HG02943 (cell line): Measurements from ENCODE around the gene CLVS2.

Source experiments
- ATAC-seq: cut with Tn5 transposase; IDR thresholded peaks from one replicate; pipeline ENCODE4 v1.9.1; 2021; ENCODE audit warnings: mild to moderate bottlenecking, low read depth, moderate library complexity; ENCODE audit not compliant: unreplicated experiment

CLVS2 gene, protein sequence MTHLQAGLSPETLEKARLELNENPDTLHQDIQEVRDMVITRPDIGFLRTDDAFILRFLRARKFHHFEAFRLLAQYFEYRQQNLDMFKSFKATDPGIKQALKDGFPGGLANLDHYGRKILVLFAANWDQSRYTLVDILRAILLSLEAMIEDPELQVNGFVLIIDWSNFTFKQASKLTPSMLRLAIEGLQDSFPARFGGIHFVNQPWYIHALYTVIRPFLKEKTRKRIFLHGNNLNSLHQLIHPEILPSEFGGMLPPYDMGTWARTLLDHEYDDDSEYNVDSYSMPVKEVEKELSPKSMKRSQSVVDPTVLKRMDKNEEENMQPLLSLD

DNA sequence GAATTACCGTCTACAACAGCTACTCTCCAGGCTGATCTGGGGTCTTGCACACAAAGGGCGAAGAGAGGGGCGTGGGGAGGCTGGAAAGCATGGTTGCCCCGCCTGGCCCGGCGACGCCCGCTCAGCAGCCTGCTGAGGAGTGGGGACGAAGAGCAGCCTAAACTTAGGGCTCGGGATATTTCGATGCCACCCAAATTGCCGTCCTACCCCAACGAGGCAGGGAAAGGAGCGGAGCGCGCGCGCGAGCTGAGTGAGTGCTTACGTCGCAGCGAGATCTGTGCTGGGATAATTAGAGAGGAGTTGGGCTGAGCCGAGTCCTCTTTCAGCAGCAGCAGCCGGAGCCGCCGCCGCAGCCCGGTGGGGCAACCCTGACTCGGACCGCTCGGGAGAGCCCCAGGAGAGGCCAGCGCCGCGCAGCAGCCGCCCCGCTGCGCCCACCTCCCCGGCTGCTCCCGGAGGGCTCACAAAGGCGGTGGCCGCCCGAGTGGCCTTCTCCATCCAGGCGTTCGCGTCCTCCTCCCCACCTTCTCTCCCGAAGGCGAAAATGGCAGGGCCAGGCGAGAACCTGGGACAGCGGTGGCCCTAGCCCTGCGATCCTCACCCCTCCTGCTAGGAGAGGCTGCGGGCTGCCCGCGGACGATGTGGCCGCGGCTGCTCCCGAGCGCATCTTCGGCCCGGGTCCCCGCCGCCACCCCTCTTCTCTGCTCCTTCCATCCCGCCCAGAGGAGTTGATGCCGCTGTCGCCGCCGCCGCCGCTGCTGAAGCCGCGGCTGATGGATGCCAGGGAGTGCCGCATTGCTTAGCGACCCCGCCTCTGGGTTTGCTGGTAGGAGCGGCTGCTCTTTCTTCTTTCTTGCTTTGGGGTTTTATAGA is at the start of gene CLVS2:
Gene CLVS2 (plus strand): TSS at position 315 of the 873 bp plus-strand sequence. CDS start 1,543 bp downstream, outside the sequence.
- no peak for ATAC-seq

DNA sequence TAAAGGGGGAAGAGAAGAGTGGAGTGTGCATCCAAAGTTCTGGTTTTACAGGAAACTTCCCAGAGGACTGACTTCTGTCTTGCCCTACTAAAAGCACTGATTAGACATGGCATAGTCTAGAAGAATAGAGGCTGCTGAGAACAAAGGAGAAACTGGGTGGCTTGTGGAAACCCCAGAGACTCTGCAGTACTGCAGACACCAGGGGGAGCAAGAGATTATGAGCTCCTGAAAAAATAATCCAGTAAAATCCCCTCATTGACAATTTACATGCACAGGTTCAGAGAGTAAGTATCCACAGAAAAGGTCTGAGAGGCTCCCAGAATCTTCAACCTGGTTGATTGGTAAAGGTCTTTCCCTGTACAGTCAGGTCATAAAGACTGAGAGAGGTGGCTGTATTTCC is 48.7 kb upstream of the CLVS2 start:
- ATAC-seq = no peak

DNA sequence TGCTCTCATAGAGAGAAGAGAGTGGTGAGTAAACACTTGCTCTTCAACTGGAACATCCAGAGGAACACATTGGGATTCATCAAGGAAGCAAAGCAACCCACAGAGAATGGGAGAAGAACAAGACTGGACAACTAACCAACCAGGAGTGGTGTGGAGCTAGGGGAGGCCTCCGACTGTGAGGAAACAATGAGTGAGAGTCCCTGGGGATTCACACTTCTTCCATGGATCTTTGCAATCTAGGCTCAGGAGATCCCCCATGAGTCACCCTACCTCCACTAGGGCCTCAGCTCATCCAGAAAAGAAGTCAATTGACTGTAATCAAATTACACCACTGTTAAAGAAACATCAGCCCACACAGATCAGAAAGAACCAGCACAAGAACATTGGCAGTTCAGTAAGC is 42.3 kb upstream of the CLVS2 start:
- ATAC-seq = no peak

DNA sequence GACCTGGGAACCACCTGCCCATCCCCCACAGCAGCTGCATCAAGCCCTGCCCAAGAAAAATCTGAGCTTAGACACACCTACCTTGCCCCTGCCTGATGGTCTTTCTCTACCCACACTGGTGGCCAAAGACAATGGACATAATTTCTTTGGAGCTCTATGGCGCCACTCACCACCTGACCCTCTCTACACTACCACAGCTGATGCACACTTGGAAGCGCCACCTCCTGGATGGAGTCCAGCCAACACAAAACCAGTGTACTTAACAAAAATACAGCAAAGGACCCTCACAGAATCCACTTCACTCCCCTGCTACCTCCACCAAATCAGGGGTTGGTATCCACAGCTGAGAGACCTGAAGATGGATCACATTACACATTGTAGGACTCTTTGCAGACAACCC is 39.7 kb upstream of the CLVS2 start:
- no peak for ATAC-seq

DNA sequence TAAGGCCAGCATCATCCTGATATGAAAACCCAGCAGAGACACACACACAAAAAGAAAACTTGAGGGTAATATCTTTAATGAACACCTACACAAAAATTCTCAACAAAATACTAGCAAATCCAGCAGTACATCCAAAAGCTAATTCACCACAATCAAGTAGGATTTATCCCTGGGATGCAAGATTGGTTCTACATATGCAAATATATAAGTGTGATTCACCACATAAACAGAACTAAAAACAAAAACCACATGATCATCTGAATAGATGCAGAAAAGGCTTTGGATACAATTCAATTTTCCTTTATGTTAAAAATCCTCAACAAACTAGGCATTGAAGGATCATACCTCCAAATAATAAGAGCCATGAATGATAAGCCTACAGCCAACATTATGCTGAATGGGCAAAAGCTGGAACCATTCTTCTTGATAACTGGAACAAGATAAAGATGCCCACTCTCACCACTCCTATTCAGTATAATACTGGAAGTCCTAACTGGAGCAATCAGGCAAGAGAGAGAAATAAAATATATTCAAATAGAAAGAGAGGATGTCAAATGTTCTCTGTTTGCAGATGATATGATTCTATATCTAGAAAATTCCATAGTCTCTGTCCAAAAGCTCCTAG is 33.9 kb upstream of the CLVS2 start:
- no peak for ATAC-seq

DNA sequence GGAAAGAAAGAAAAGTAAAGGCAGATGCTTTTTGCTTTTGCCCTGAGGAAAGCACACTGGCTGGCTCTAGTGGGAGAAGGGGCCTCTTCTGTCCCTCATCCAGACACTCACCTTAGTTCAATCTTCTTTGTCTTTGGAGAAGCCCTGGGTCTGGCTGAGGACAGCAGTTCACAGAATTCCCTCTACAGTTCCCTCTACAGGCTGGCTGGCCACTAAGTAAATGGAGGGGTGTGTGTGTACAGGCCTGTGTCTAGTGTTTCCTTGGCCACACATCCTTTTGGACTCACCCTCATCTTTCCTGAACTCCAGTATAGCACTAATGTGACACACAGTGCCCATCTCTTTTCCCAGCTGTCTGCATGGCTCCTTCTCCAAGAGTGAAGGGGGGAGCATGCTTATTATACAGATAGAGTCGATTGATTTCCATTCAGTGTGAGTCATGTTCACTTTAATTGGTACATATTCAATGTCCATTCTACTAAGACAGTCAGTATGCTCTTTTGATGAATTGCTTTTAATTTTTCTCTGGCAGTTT is 26.0 kb upstream of the CLVS2 start:
- ATAC-seq = no peak

DNA sequence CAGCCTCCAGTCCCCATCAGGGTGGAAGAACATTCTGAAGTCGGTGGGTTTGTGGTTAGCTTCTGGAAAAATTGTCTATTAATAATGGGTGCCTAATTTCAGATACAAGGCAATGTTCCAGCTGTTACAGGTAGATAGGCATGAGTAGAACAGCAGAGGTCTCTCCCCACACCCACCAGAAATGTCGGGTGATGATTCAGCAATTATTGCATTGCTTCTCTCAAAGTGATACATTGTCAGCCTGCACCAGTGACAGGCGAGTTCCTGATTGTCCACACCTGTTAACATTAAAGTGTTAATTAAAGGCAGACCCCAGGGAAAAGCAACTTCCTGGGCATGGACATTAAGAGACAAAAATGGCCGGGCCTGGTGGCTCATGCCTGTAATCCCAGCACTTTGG is 18.9 kb upstream of the CLVS2 start:
- no peak for ATAC-seq

DNA sequence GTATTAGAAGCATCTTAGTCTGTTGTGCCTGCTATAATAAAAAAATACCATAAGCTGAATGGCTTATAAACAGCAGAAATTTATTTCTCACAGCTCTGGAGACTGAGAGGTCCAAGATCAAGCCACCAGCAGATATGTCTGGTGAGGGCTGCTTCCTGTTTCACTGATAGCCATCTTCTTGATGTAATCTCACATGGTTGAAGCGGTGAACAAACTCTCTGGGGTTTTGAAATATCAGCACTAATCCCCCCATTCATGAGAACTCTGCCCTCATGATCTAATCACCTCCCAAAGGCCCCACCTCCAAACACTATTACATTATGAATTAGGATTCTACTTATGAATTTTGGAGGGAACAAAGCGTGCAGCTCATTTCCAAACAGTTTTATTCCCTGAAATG is 11.6 kb upstream of the CLVS2 start:
- no peak for ATAC-seq

DNA sequence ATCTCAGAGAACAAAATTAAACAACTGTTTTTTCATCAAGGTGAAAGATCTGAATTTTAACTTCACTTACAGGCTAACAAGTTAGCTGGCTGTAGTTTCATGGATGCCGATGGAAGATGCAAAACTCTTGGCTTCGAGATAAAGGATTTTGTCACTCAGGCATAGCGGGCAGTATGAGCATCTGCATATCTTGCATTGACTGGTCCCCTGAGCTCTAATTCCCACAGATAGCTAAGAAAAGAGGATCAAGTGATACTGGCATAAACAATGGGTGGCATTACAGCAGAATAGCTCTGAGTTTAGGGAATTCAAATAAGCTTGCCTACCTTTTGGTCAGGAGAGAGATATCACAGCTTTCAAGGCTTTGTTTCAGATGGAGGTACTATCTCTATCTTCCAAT is 1.8 kb upstream of the CLVS2 start:
- ATAC-seq = no peak

DNA sequence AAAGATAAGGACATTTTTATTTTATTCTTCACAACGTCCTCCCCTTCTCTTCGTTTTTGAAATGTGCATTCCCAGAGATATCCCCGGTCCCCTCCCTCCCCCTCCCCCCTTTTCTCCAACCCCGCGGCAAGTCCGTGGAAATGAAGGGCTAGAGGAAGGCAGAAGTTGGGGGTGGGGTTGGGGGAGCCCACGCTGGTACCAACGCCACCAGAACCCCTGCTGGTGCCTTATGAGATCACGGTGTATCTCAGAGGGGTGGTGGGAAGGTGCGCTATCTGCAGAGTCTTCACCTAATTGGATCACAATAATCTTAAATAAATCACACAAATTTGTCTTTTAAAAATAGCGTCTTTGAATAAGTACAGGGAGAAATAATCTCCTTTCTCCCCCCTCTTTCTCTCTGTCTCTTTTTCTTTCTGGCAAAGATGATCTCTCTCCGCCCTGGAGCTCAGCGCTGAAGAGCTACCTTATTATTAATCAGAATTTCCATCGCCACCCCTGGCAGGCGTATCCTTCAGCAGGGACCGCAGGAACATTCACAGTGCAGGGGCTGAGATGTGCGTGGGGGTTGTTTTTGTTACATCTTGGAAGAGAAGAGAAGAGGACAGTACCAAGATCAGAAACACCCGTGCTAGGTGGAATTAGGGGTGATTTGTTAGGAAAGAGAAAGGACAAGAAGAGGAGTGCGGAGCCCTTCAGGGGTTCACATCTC is 915 bp downstream of the CLVS2 start:
- no peak for ATAC-seq

DNA sequence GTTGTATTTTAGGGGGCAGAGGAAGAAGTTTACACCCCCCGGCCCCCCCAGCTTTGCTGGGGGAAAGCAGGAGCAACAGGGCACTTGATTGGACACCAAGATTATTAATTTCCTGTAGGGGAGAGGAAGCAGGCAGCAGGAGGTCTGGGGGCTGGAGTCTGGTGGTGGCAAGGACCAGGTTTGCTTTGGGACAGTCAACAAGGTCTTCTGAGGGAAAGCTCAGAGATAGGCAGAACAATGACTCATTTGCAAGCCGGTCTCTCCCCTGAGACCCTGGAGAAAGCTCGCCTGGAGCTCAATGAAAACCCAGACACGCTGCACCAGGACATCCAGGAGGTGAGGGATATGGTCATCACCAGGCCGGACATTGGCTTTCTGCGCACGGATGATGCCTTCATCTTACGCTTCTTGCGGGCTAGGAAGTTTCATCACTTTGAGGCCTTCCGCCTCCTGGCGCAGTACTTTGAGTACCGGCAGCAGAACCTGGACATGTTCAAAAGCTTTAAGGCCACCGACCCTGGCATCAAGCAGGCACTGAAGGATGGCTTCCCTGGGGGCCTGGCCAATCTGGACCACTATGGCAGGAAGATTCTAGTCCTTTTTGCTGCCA is 1.6 kb downstream of the CLVS2 start:
- no peak for ATAC-seq

DNA sequence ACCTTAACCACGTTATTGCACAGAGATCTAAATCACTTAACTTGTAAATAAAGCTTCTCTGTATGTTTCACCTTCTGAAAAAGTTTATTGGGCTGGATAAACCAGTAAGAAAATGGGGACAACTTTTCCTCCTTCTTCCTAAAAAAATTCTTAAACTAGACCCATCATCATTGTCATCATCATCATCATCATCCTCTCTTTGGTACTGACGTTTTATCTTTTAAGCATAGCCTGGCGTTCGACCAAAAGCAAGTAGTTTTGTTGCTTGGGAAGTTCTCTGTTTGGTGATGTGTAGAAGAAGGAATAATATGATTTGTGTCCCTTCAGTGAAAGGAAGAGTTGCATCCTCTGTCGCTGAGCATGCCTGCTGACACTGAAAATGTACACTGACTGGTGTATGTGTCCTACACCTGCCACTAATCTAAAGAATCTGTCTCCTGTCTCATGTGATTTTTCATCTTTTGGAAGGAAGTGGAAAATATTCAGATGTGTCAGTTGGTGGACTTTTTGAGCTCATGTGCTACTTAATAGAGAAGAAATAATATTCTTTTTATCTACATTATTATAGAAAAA is 2.5 kb downstream of the CLVS2 start:
- no peak for ATAC-seq

DNA sequence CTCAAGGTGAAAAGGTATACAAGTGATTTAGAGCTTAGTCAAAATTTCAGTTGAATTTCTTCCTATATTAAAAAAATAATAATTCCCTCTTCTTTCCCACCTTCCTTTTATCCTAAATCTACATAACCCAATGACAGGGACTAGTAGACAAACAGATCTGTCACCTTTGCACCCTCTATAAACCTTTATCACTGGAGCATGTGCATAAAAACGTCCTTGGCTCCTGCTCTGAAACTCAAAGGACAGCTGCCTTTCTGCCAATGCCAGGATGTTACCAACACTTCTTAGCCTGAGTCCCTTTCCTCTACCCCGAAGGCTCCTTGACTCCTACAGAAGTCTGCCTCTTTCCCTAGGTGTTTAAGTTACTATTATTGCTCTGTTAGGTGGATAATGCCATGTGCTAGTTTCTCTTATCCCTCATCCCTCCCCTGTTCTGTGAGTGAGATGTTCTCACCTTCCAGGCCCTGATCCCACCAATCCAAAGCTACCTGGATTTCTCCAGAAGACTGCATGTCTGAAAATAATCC is 4.3 kb downstream of the CLVS2 start:
- ATAC-seq = no peak

DNA sequence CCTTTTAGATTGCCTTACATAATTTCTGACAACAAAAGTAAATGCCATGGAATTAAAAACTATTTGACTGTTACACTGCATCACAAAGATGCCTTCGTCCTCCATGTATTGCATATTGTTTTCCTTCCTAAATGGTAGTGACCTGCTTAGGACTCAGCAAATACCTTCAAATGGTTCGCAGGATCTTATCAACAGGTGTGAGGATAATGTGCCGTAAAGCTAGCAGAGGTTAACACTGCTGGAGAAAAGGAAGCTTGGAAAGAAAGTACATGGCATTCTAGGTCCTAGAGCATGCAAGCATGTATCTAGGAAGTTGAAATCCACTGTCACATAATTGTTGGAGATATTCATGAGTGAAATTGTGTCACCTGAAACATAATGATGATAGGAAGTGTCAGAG is 5.5 kb downstream of the CLVS2 start:
- ATAC-seq = no peak

DNA sequence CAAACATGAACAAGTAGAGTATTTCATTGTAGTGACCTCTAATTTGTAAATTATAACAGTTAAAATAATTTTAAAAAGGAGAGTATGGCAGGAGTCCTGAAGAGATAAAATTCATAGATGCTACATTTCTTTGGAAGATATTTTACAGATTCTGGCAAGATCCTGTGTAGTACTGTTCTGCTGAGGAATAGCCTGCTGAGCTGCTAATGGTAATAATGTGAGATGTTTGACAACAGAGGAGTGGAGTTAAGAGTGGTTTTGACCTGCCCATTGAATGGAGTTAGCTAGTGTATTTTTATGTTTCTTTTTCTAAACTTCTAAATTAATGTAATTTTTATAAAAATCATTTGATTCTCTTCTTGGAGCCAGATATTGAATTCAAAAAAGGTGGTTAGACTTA is 11.8 kb downstream of the CLVS2 start:
- no peak for ATAC-seq

DNA sequence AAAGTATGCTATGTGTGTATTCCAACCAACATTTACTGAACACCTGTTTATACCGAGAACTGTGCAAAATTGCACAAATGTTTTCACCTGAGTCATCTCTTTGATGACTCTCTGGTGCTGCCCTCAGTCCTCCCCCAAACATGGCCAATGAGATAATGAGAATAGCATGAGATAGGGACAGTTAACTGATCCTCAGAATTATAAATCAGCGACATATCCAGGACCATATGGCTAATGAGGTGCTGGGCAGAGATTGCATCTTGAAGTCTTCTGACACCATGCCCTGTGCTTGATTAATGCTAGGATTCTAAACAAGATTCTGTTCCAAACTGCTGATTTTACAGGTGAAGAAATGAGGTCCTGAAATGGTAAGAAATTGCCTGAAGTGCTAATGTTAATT is 13.0 kb downstream of the CLVS2 start:
- ATAC-seq = no peak

DNA sequence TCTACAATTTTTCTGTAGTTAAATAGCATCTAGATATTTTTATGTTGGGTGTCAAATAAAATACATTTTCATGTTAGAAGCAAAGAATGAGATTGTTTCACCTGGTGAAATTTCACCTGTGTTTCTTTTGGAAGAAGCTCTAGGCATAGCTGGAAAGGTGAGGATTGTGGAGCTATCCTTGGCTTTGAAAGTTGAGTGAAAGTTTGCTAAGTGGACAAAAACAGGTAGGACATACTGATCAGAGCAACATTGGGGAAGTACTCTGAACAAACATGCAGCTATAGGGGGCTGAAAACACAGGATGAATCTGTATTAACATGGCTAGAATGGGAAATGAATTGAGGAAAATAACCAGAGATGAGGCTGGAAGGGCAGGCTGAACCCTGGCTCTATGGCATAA is 18.8 kb downstream of the CLVS2 start:
- ATAC-seq = no peak

DNA sequence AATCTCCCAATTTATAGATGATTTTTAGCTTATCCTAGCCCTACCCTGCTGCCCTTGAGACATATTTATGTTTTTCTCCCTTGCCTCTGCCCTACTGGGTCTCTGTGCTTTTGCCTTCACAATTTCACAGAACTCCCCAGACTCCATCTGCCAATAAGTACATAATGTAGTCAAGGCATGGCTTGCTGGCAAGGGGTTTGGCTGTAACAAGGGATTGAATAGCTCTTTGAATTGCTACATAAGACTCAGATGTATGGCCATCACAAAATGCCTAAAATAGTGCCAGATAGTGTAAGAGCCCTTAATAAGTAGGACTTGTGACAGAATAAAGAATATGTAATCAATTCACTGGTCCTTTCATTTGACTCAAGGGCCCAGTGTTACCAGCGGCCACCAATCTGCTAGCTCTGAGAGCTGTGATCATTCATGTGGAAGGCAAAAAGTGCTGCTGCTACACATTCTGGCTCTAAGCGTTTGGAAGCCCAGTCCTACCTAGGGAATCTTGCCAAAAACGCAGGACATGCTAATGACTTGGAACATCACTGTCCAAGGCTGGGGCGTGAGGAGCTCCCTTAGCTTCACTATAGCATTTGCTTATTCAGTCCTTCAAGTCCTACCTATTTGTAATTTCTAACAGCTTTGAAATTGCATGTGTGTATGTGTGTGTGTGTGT is 20.5 kb downstream of the CLVS2 start:
- no peak for ATAC-seq

DNA sequence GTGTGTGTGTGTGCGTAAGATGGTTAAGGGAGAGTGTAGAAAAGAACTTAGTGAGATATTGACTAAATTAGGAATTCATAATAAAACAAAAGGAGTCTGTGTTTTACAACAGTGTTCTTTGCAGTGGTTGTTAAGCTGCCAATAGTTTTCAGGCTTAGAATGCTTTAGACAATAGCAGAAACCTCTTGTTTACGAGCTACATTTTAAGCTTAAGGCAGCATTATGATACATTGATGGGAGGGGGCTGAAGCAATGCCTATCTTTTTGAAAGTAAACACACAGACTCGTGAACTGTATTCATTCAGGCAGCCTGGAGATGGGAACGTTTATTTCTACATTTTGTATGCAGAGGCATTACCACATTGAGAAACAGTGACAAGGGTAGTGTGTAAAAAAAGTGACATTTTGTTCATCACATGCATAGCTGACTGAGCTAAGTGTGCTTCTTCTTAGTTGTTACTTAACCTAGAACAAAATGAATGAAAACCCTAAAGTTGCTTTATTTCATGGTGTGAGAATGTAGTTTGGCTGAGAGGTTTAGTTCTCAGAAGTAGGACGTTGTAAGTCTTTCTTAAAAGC is 21.2 kb downstream of the CLVS2 start:
- ATAC-seq = no peak
